HepG2 (cell line): ENCODE results near the gene COX14. TPM values are rescaled to one million over a fixed set of nuclear protein-coding genes. Genes with fewer than 3 reads are reported as not detected.
A peak's percentile ranks its signal among the peaks of the same experiment; 100 is the strongest.

ENCODE experiments used
- ATAD3A ChIP-seq: sonication (generic); formaldehyde crosslinking; IDR thresholded peaks from 2 replicates; pipeline ENCODE4 v1.4.0; 2020; ENCODE audit warnings: missing genetic modification reagents
- FOXC1 ChIP-seq: sonication (generic); formaldehyde crosslinking; IDR thresholded peaks from 2 replicates; pipeline ENCODE4 v1.8.0; 2022; ENCODE audit warnings: mild to moderate bottlenecking, missing genetic modification reagents, borderline replicate concordance
- HDAC6 ChIP-seq: fragments of 200-600 bp; sonication (generic); IDR thresholded peaks from 2 replicates; pipeline ENCODE4 v1.7.0; 2017; ENCODE audit warnings: mild to moderate bottlenecking, antibody characterized with exemption, low read length, low read depth
- KAT8 ChIP-seq: IDR thresholded peaks from 2 replicates; pipeline ENCODE4 v1.6.1; 2016; ENCODE audit warnings: missing genetic modification reagents, missing compliant biosample characterization
- KDM6A ChIP-seq: IDR thresholded peaks from 2 replicates; pipeline ENCODE4 v1.6.1; 2016; ENCODE audit warnings: low read depth
- LCORL ChIP-seq, 2 experiments: fragments of 450-650 bp in 1 of 2; sonication (generic) in 1 of 2; formaldehyde crosslinking in 1 of 2; IDR thresholded peaks; 2 replicates each; pipeline versions ENCODE4 v1.5.0 to v1.6.1; 2017 to 2020; ENCODE audit warnings: antibody characterized with exemption in 1 of 2, missing genetic modification reagents in 1 of 2
- NR2F6 ChIP-seq, 2 experiments: IDR thresholded peaks; 2 replicates each; pipeline ENCODE4 v1.6.1; 2016; ENCODE audit warnings: antibody characterized with exemption in 1 of 2, mild to moderate bottlenecking in 1 of 2
- PLRG1 ChIP-seq: fragments of 450-650 bp; conservative IDR thresholded peaks from 2 replicates; pipeline ENCODE4 v1.6.1; 2016
- RELA ChIP-seq: sonication (generic); formaldehyde crosslinking; IDR thresholded peaks from 2 replicates; pipeline ENCODE4 v1.4.0; 2020; ENCODE audit warnings: missing genetic modification reagents
- THYN1 ChIP-seq: sonication (generic); formaldehyde crosslinking; IDR thresholded peaks from 2 replicates; pipeline ENCODE4 v1.8.1; 2023; ENCODE audit warnings: low read depth, mild to moderate bottlenecking, moderate library complexity, missing genetic modification reagents, borderline replicate concordance
- ZNF138 ChIP-seq: sonication (generic); formaldehyde crosslinking; IDR thresholded peaks from 2 replicates; pipeline ENCODE4 v1.5.0; 2020; ENCODE audit warnings: mild to moderate bottlenecking, low read depth, missing genetic modification reagents
- ZNF337 ChIP-seq: sonication (generic); formaldehyde crosslinking; IDR thresholded peaks from 2 replicates; pipeline ENCODE4 v1.5.1; 2020; ENCODE audit warnings: missing genetic modification reagents, low read depth, mild to moderate bottlenecking, borderline replicate concordance
- ZNF557 ChIP-seq: sonication (generic); formaldehyde crosslinking; IDR thresholded peaks from 2 replicates; pipeline ENCODE4 v1.4.0; 2020; ENCODE audit warnings: missing genetic modification reagents
- ZNF644 ChIP-seq: IDR thresholded peaks from 2 replicates; pipeline ENCODE4 v1.6.1; 2016; ENCODE audit warnings: low read depth
- ZZZ3 ChIP-seq: sonication (generic); formaldehyde crosslinking; IDR thresholded peaks from 2 replicates; pipeline ENCODE4 v1.4.0; 2020; ENCODE audit warnings: missing genetic modification reagents, mild to moderate bottlenecking, borderline replicate concordance
- polyA plus RNA-seq, 8 experiments: library from polyadenylated mRNA; depleted of rRNA in 3 of 8; stranded (reverse) in 7 of 8; unstranded in 1 of 8; fragments of >200 nt; fragmentation: Illumina TruSeq in 4 of 8; extraction: Trizol in 4 of 8; gene quantifications; 2 replicates each; pipeline versions ENCODE4 v1.2.1 to v1.2.3, GENCODE V29; 2011 to 2016; ENCODE audit warnings: low read depth in 4 of 8, missing spikeins in 1 of 8, mixed read lengths in 1 of 8; ENCODE audit not compliant: insufficient read depth in 1 of 8
- total RNA-seq, 5 experiments: library from RNA; depleted of rRNA; stranded (reverse); fragments of >200 nt; fragmentation: Illumina TruSeq; extraction: Trizol; gene quantifications; 2 replicates each; pipeline ENCODE4 v1.2.3, GENCODE V29; 2016; ENCODE audit warnings: low read depth in 1 of 5
- TF ChIP-seq, protein P1 (sequence below): sonication (generic); formaldehyde crosslinking; IDR thresholded peaks from 2 replicates; pipeline ENCODE4 v1.4.0; 2020; ENCODE audit warnings: mild to moderate bottlenecking, missing genetic modification reagents
- TF ChIP-seq, protein P2 (sequence below): sonication (generic); formaldehyde crosslinking; conservative IDR thresholded peaks from 2 replicates; pipeline ENCODE4 v1.4.0; 2020; ENCODE audit warnings: missing genetic modification reagents
- TF ChIP-seq, protein P3 (sequence below): sonication (generic); formaldehyde crosslinking; IDR thresholded peaks from 2 replicates; pipeline ENCODE4 v1.5.1; 2020; ENCODE audit warnings: mild to moderate bottlenecking, moderate library complexity, missing genetic modification reagents
- TF ChIP-seq, protein P4 (sequence below): sonication (generic); formaldehyde crosslinking; conservative IDR thresholded peaks from 2 replicates; pipeline ENCODE4 v1.8.1; 2023; ENCODE audit warnings: missing genetic modification reagents
- TF ChIP-seq, protein P5 (sequence below): sonication (generic); formaldehyde crosslinking; IDR thresholded peaks from 2 replicates; pipeline ENCODE4 v1.4.0; 2020; ENCODE audit warnings: missing genetic modification reagents, borderline replicate concordance

Gene COX14
- total and polyA plus RNA-seq, 2 of the 13 experiments (the other 11 are each of a cell fraction or from before 2014, with no cell fraction given): 53.0 to 71.6 TPM

DNA sequence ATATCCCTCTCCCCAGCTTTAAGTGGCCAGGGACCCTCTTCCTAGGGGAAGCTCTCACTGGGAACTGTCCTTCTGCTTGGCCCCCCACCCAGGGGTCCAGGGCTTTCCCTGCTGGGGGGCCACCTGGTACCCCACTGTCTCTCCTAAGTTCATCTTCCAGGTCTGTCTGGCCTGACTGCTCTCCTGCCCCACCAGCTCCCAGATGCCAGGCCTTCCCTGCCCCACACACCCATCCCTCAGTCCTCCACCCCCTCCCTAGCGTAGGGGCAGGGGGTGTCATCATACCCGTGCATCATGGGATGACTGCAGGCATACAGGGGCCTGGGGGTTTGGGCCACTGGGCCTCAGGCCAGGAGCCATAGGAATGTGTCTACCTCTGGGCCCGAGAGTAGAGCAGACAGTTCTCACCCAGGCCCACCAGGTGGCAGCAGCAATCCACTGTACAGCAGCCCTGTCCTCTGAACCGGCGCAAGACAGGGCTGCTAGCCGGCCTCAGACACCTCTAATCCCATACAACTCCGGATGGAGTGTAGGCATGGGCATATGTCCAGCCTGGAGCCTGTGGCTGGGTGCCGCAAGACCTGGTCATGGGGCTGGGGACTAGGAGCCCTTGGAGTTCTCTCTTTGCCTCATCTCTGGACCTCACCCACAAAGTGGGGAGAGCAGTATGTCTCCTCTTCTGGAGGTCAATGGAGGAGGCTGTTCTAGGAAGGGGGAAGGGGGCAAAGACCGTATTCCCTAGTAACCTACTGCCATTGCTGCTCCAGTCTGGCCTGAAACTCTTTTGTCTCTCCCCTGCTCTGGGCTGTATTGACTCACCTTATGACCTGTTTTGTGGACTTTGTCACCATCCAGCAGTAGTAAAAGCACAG lies 36.9 kb upstream of the COX14 start (continued):
- TF ChIP-seq KDM6A (CRISPR knock-in tag) (0 out of 2 replicates have a peak, but pooled peaks have one; percentile 43), ZNF138 (CRISPR knock-in tag) (no peak), RELA (no peak), KAT8 (CRISPR knock-in tag) (peak; percentile 66; the same call in 1 of the 2 replicates), NR2F6 (IDR thresholded peaks at IDR 0.05) (peak; percentile 85), NR2F6 (CRISPR knock-in tag; IDR thresholded peaks at IDR 0.05) (no peak; the same call in none of the 2 replicates), ZZZ3 (CRISPR knock-in tag) (0 out of 2 replicates have a peak, but pooled peaks have one; percentile 31), PLRG1 (no peak), THYN1 (no peak), LCORL (IDR thresholded peaks at IDR 0.05) (no peak), LCORL (CRISPR knock-in tag; IDR thresholded peaks at IDR 0.05) (peak; percentile 25; the same call in 1 of the 2 replicates), ZNF557 (CRISPR knock-in tag) (0 out of 2 replicates have a peak, but pooled peaks have one; percentile 28), ATAD3A (no peak), ZNF644 (no peak; the same call in 1 of the 2 replicates), ZNF337 (CRISPR knock-in tag) (no peak), HDAC6 (no peak), FOXC1 (CRISPR knock-in tag) (no peak)
- TF ChIP-seq, protein P1, sequence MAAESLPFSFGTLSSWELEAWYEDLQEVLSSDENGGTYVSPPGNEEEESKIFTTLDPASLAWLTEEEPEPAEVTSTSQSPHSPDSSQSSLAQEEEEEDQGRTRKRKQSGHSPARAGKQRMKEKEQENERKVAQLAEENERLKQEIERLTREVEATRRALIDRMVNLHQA (CRISPR knock-in tag): no peak
- TF ChIP-seq, protein P2, sequence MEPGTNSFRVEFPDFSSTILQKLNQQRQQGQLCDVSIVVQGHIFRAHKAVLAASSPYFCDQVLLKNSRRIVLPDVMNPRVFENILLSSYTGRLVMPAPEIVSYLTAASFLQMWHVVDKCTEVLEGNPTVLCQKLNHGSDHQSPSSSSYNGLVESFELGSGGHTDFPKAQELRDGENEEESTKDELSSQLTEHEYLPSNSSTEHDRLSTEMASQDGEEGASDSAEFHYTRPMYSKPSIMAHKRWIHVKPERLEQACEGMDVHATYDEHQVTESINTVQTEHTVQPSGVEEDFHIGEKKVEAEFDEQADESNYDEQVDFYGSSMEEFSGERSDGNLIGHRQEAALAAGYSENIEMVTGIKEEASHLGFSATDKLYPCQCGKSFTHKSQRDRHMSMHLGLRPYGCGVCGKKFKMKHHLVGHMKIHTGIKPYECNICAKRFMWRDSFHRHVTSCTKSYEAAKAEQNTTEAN (CRISPR knock-in tag): no peak
- TF ChIP-seq, protein P3, sequence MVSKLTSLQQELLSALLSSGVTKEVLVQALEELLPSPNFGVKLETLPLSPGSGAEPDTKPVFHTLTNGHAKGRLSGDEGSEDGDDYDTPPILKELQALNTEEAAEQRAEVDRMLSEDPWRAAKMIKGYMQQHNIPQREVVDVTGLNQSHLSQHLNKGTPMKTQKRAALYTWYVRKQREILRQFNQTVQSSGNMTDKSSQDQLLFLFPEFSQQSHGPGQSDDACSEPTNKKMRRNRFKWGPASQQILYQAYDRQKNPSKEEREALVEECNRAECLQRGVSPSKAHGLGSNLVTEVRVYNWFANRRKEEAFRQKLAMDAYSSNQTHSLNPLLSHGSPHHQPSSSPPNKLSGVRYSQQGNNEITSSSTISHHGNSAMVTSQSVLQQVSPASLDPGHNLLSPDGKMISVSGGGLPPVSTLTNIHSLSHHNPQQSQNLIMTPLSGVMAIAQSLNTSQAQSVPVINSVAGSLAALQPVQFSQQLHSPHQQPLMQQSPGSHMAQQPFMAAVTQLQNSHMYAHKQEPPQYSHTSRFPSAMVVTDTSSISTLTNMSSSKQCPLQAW (CRISPR knock-in tag): no peak; the same call in 1 of the 2 replicates
- TF ChIP-seq, protein P4, sequence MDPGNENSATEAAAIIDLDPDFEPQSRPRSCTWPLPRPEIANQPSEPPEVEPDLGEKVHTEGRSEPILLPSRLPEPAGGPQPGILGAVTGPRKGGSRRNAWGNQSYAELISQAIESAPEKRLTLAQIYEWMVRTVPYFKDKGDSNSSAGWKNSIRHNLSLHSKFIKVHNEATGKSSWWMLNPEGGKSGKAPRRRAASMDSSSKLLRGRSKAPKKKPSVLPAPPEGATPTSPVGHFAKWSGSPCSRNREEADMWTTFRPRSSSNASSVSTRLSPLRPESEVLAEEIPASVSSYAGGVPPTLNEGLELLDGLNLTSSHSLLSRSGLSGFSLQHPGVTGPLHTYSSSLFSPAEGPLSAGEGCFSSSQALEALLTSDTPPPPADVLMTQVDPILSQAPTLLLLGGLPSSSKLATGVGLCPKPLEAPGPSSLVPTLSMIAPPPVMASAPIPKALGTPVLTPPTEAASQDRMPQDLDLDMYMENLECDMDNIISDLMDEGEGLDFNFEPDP (CRISPR knock-in tag): no peak
- TF ChIP-seq, protein P5, sequence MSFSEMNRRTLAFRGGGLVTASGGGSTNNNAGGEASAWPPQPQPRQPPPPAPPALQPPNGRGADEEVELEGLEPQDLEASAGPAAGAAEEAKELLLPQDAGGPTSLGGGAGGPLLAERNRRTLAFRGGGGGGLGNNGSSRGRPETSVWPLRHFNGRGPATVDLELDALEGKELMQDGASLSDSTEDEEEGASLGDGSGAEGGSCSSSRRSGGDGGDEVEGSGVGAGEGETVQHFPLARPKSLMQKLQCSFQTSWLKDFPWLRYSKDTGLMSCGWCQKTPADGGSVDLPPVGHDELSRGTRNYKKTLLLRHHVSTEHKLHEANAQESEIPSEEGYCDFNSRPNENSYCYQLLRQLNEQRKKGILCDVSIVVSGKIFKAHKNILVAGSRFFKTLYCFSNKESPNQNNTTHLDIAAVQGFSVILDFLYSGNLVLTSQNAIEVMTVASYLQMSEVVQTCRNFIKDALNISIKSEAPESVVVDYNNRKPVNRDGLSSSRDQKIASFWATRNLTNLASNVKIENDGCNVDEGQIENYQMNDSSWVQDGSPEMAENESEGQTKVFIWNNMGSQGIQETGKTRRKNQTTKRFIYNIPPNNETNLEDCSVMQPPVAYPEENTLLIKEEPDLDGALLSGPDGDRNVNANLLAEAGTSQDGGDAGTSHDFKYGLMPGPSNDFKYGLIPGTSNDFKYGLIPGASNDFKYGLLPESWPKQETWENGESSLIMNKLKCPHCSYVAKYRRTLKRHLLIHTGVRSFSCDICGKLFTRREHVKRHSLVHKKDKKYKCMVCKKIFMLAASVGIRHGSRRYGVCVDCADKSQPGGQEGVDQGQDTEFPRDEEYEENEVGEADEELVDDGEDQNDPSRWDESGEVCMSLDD (CRISPR knock-in tag): no peak
